ENCODE measurements around the gene MLXIP. TPM values are rescaled to one million over a fixed set of nuclear protein-coding genes. Genes with fewer than 3 reads are reported as not detected.
"Not testable (repeated sequence)": the region's sequence is repeated elsewhere in the genome, so short reads cannot be mapped to it uniquely, and the experiment has no call there.

Gene MLXIP
- total RNA-seq (2014; rRNA removed; shearing (Covaris generic)): 3.4 and 7.1 TPM in 2 replicates

GRCh38 chr12:122078141-122079032 lies at the start of gene MLXIP:
Gene MLXIP (plus strand): TSS chr12:122078756. CDS start chr12:122078854, 98 bp downstream.
- DNase-seq (ENCODE audit: low read depth): peak; percentile 96

GRCh38 chr12:122028905-122029560 lies 49.5 kb upstream of the MLXIP start:
- no peak for DNase-seq (ENCODE audit: low read depth)

GRCh38 chr12:122029620-122030423 lies 48.7 kb upstream of the MLXIP start:
- DNase-seq (ENCODE audit: low read depth): peak; percentile 22

GRCh38 chr12:122030424-122031035 lies 48.0 kb upstream of the MLXIP start:
- no peak for DNase-seq (ENCODE audit: low read depth)

- DNase-seq (ENCODE audit: low read depth): peak; percentile 50
Measured at GRCh38 chr12:122031342-122032216, 47.0 kb upstream of the MLXIP start.

GRCh38 chr12:122032580-122032979 lies 46.0 kb upstream of the MLXIP start:
- DNase-seq (ENCODE audit: low read depth): no peak

- no peak for DNase-seq (ENCODE audit: low read depth)
Measured at GRCh38 chr12:122035292-122035691, 43.3 kb upstream of the MLXIP start.

- no peak for DNase-seq (ENCODE audit: low read depth)
Measured at GRCh38 chr12:122036153-122036552, 42.4 kb upstream of the MLXIP start.

GRCh38 chr12:122040579-122041386 lies 37.8 kb upstream of the MLXIP start:
- no peak for DNase-seq (ENCODE audit: low read depth)

GRCh38 chr12:122041458-122041857 lies 37.1 kb upstream of the MLXIP start:
- DNase-seq (ENCODE audit: low read depth): not testable (repeated sequence)

GRCh38 chr12:122042910-122043309 lies 35.6 kb upstream of the MLXIP start:
- DNase-seq (ENCODE audit: low read depth): no peak

- DNase-seq (ENCODE audit: low read depth): no peak
Measured at GRCh38 chr12:122043476-122043875, 35.1 kb upstream of the MLXIP start.

- no peak for DNase-seq (ENCODE audit: low read depth)
Measured at GRCh38 chr12:122045262-122045661, 33.3 kb upstream of the MLXIP start.

- no peak for DNase-seq (ENCODE audit: low read depth)
Measured at GRCh38 chr12:122046145-122046544, 32.4 kb upstream of the MLXIP start.

GRCh38 chr12:122048151-122048550 lies 30.4 kb upstream of the MLXIP start:
- DNase-seq (ENCODE audit: low read depth): no peak

- DNase-seq (ENCODE audit: low read depth): no peak
Measured at GRCh38 chr12:122049827-122050226, 28.7 kb upstream of the MLXIP start.

GRCh38 chr12:122050706-122051105 lies 27.9 kb upstream of the MLXIP start:
- DNase-seq (ENCODE audit: low read depth): no peak

GRCh38 chr12:122051231-122051876 lies 27.2 kb upstream of the MLXIP start:
- DNase-seq (ENCODE audit: low read depth): no peak

- DNase-seq (ENCODE audit: low read depth): no peak
Measured at GRCh38 chr12:122052285-122052684, 26.3 kb upstream of the MLXIP start.

Measured in Daoy (cell line).